ENCODE data around the gene RPH3AL.

Gene RPH3AL, protein sequence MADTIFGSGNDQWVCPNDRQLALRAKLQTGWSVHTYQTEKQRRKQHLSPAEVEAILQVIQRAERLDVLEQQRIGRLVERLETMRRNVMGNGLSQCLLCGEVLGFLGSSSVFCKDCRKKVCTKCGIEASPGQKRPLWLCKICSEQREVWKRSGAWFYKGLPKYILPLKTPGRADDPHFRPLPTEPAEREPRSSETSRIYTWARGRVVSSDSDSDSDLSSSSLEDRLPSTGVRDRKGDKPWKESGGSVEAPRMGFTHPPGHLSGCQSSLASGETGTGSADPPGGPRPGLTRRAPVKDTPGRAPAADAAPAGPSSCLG

DNA sequence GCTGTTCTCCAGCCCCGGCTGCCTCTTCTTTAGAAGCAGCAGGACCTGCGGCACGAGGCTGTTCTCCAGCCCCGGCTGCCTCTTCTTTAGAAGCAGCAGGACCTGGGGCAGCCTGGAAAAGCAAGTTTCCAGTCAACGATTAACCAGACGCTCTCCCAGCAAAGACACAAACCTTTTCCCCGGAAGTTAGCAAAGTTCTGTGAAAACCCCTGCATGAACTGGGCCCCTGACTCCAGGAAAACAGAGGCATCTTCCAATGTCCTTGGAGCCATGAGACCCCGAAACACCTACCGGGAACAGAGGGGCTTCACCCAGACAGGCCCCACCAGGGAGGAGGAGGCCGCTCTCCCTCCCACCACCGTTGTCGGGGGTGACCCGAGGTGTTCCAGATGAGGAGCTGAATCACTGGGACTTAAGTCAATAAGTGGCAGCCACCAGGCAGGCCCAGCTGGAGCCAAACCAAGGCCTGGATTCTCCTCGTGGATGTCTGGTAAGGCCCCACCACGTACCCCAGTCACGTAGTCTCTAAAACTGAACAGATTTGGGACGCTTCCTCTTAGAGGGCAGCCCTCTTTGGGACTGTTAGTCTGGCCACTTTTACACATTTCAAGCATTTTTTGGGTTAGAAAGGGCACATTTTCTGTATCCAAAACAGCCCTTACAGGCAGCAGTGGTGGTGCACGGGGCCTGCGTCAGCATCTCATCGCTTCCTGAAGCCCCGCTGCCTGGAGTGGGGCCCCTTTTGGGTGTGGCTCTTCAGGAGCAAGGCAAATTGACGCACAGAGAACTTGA, at the start of gene RPH3AL:
RPH3AL (minus strand) TSS at position 387 of the 792 bp plus-strand sequence. CDS start 25,264 bp downstream, outside the sequence.
- TF ChIP-seq, protein P1, sequence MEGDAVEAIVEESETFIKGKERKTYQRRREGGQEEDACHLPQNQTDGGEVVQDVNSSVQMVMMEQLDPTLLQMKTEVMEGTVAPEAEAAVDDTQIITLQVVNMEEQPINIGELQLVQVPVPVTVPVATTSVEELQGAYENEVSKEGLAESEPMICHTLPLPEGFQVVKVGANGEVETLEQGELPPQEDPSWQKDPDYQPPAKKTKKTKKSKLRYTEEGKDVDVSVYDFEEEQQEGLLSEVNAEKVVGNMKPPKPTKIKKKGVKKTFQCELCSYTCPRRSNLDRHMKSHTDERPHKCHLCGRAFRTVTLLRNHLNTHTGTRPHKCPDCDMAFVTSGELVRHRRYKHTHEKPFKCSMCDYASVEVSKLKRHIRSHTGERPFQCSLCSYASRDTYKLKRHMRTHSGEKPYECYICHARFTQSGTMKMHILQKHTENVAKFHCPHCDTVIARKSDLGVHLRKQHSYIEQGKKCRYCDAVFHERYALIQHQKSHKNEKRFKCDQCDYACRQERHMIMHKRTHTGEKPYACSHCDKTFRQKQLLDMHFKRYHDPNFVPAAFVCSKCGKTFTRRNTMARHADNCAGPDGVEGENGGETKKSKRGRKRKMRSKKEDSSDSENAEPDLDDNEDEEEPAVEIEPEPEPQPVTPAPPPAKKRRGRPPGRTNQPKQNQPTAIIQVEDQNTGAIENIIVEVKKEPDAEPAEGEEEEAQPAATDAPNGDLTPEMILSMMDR (IDR thresholded peaks at IDR 0.05; ENCODE audit: low read depth, low read length) = no peak
- peak; percentile 35 for DNase-seq (ENCODE audit: low read depth, low spot score)
- H3K4me3 ChIP-seq (ENCODE audit: low read depth, low read length) = no peak within 1 kb of the TSS
- in situ Hi-C loops (cut with HindIII; ENCODE audit: low sequenced_read_pairs) = no loop called here

DNA sequence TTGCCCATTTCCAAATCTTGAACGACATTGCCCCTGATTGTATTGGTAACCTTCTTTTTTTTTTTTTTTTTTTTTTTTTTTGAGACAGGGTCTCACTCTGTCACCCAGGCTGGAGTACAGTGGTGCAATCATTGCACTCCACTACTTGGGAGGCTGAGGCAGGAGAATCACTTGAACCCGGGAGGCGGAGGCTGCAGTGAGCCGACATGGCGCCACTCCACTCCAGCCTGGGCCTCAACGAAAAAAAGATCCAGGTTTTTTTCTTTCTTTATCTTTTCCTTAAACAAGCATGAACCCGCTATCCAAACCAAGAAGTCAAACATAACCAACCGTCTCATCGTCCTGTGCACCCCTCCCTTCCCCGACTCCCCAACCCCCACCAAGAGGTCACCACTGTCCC, 47.6 kb upstream of the RPH3AL start:
- no peak overlapping the region for H3K4me3 ChIP-seq (ENCODE audit: low read depth, low read length)
- in situ Hi-C loops (cut with HindIII; ENCODE audit: low sequenced_read_pairs) = no loop called here
- no peak for DNase-seq (ENCODE audit: low read depth, low spot score)
- TF ChIP-seq, protein P1 (IDR thresholded peaks at IDR 0.05; ENCODE audit: low read depth, low read length) = no peak

- DNase-seq (ENCODE audit: low read depth, low spot score) = no peak
- TF ChIP-seq, protein P1 (IDR thresholded peaks at IDR 0.05; ENCODE audit: low read depth, low read length) = no peak
- in situ Hi-C loops (cut with HindIII; ENCODE audit: low sequenced_read_pairs) = no loop called here
- no peak overlapping the region for H3K4me3 ChIP-seq (ENCODE audit: low read depth, low read length)
Observed at GRCh38 chr17:396788-397187, 44.2 kb upstream of the RPH3AL start.

DNA sequence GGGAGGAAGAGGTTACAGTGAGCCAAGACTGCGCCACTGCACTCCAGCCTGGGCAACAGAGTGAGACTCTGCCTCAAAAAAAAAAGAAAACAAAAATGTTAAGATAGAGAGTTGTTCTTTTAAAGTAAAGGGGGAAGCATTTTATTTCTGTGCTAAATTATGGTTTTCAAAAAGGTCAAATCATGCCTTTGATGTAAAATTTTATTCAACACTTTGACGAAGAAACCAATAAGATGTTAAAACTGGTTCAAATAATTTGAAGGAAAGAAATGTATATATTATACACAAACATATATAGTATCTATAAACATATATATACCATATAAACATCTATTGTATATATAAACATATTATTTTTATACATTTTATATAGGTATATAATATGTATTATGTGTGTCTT, 43.4 kb upstream of the RPH3AL start:
- in situ Hi-C loops (cut with HindIII; ENCODE audit: low sequenced_read_pairs) = no loop called here
- H3K4me3 ChIP-seq (ENCODE audit: low read depth, low read length) = no peak overlapping the region
- TF ChIP-seq, protein P1 (IDR thresholded peaks at IDR 0.05; ENCODE audit: low read depth, low read length) = no peak
- DNase-seq (ENCODE audit: low read depth, low spot score) = no peak

DNA sequence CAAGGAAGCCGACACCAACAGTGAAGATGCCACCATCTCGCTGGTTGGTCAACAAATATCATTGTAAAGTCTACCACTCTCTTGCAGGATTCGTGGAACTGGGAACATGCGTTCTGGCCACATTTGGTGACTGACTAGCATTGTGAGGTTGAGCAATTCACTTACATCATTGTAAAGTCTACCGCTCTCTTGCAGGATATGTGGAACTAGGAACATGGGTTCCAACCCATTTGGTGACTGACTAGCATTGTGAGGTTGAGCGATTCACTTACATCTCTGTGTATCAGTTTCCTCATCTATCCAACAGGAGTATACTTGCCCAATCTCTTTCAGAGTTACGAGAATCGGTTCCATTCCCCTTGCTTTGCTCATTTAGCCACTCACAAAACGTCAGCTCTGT, 42.6 kb upstream of the RPH3AL start:
- in situ Hi-C loops (cut with HindIII; ENCODE audit: low sequenced_read_pairs) = no loop called here
- TF ChIP-seq, protein P1 (IDR thresholded peaks at IDR 0.05; ENCODE audit: low read depth, low read length) = no peak
- no peak overlapping the region for H3K4me3 ChIP-seq (ENCODE audit: low read depth, low read length)
- DNase-seq (ENCODE audit: low read depth, low spot score) = no peak

DNA sequence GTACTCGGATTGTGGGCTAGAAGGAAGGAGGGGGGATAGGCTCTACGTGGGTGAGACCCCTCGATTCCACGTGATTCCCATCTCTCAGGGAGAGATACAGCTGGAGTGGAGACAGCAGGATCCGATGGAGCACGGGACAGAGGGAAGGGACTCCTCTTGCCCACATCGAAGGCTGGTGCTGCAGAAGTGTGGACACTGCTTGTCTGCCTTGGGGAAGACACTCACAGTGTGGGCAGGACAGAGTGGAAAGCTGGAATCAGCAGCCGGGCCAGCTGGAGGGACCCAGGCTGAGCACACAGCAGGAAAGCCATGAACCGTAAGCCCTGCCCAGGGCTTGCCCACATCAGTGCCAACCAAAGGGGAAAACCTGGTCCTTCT, 42.1 kb upstream of the RPH3AL start:
- in situ Hi-C loops (cut with HindIII; ENCODE audit: low sequenced_read_pairs) = no loop called here
- no peak for DNase-seq (ENCODE audit: low read depth, low spot score)
- H3K4me3 ChIP-seq (ENCODE audit: low read depth, low read length) = no peak overlapping the region
- TF ChIP-seq, protein P1 (IDR thresholded peaks at IDR 0.05; ENCODE audit: low read depth, low read length) = no peak

All from astrocyte of the spinal cord (primary cell).